GM18909 (cell line): ENCODE measurements around the gene ZBTB34.
"Not testable (repeated sequence)": the region's sequence is repeated elsewhere in the genome, so short reads cannot be mapped to it uniquely, and the experiment has no call there.

Experiments used
- ATAC-seq: cut with Tn5 transposase; IDR thresholded peaks from one replicate; pipeline ENCODE4 v1.9.1; 2021; ENCODE audit warnings: mild to moderate bottlenecking; ENCODE audit not compliant: unreplicated experiment, poor library complexity

Gene ZBTB34

GRCh38 chr9:126860077-126860756 lies at the start of gene ZBTB34:
Gene ZBTB34, plus strand, starts transcription at chr9:126860639. Its CDS starts 18,761 bp downstream, at chr9:126879400.
- peak; percentile 75 for ATAC-seq

- no peak for ATAC-seq
These were observed 47.4 kb upstream of the ZBTB34 start for GRCh38 chr9:126813072-126813471.

GRCh38 chr9:126814091-126814490 lies 46.3 kb upstream of the ZBTB34 start:
- no peak for ATAC-seq

GRCh38 chr9:126817615-126818014 lies 42.8 kb upstream of the ZBTB34 start:
- ATAC-seq, result not testable (repeated sequence)

- no peak for ATAC-seq
These were observed 42.0 kb upstream of the ZBTB34 start for GRCh38 chr9:126818482-126818881.

GRCh38 chr9:126819482-126819881 lies 41.0 kb upstream of the ZBTB34 start:
- no peak for ATAC-seq

GRCh38 chr9:126822278-126822677 lies 38.2 kb upstream of the ZBTB34 start:
- ATAC-seq, result no peak

GRCh38 chr9:126822873-126823272 lies 37.6 kb upstream of the ZBTB34 start:
- no peak for ATAC-seq

GRCh38 chr9:126824052-126824451 lies 36.4 kb upstream of the ZBTB34 start:
- not testable (repeated sequence) for ATAC-seq

- no peak for ATAC-seq
These were observed 33.2 kb upstream of the ZBTB34 start for GRCh38 chr9:126827227-126827626.

GRCh38 chr9:126829035-126829434 lies 31.4 kb upstream of the ZBTB34 start:
- no peak for ATAC-seq

GRCh38 chr9:126830827-126831226 lies 29.6 kb upstream of the ZBTB34 start:
- no peak for ATAC-seq

GRCh38 chr9:126832440-126832839 lies 28.0 kb upstream of the ZBTB34 start:
- ATAC-seq, result no peak

GRCh38 chr9:126833020-126833419 lies 27.4 kb upstream of the ZBTB34 start:
- no peak for ATAC-seq

- ATAC-seq, result no peak
These were observed 26.6 kb upstream of the ZBTB34 start for GRCh38 chr9:126833710-126834345.

- ATAC-seq, result no peak
These were observed 25.8 kb upstream of the ZBTB34 start for GRCh38 chr9:126834672-126835071.

- no peak for ATAC-seq
These were observed 24.2 kb upstream of the ZBTB34 start for GRCh38 chr9:126836216-126836615.

- no peak for ATAC-seq
These were observed 22.2 kb upstream of the ZBTB34 start for GRCh38 chr9:126838055-126838811.

- ATAC-seq, result no peak
These were observed 21.5 kb upstream of the ZBTB34 start for GRCh38 chr9:126838895-126839294.

GRCh38 chr9:126839301-126839700 lies 21.1 kb upstream of the ZBTB34 start:
- no peak for ATAC-seq

- no peak for ATAC-seq
These were observed 18.1 kb upstream of the ZBTB34 start for GRCh38 chr9:126842220-126842842.
